ENCODE measurements around the gene CCNA2.

Gene CCNA2

DNA sequence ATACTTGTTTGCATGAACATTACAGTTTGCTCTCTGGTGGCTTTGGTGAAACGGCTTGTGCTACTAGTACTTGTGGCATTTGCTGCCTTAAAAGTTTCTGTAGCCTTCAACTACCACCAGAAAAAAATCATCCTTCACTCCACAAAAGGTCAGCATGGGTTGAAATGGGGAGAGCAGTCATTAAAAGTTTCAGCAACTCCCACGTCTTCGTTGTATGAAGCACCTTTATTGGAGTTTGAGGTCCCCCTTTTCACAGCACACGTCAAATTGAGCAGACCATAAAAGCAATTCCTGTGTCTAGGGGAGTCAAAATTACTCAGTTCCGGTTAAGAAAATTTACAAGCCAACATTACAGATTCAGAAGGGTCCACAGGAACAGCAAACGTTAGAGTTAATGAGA, 23.0 kb upstream of the CCNA2 start:
- no peak overlapping the region for H3K4me3 ChIP-seq (ENCODE audit: low read length)
- TF ChIP-seq, protein P1, sequence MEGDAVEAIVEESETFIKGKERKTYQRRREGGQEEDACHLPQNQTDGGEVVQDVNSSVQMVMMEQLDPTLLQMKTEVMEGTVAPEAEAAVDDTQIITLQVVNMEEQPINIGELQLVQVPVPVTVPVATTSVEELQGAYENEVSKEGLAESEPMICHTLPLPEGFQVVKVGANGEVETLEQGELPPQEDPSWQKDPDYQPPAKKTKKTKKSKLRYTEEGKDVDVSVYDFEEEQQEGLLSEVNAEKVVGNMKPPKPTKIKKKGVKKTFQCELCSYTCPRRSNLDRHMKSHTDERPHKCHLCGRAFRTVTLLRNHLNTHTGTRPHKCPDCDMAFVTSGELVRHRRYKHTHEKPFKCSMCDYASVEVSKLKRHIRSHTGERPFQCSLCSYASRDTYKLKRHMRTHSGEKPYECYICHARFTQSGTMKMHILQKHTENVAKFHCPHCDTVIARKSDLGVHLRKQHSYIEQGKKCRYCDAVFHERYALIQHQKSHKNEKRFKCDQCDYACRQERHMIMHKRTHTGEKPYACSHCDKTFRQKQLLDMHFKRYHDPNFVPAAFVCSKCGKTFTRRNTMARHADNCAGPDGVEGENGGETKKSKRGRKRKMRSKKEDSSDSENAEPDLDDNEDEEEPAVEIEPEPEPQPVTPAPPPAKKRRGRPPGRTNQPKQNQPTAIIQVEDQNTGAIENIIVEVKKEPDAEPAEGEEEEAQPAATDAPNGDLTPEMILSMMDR (conservative IDR thresholded peaks at IDR 0.05; ENCODE audit: low read length): no peak
- no peak for DNase-seq (ENCODE audit: low read depth)

DNA sequence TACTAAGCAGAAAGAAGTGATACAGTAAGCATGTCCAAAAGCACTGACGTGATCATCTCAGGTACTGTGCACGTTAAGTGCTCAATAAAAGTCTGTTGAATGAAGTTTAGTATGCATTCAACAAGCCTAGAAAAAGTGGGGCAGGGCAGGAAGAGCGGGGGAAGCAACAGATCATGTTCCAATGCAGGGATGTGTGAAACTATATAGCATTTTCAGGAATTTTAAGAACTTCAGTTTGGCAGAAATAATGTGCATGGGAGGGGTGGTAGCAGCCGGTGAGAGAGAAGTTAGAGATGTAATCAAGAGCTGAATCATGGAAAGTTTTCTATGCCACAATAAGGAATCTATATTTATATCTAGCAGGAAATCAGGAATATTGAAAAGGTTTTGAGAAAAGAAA, 19.2 kb upstream of the CCNA2 start:
- TF ChIP-seq, protein P1 (conservative IDR thresholded peaks at IDR 0.05; ENCODE audit: low read length): no peak
- no peak overlapping the region for H3K4me3 ChIP-seq (ENCODE audit: low read length)
- DNase-seq (ENCODE audit: low read depth): no peak

DNA sequence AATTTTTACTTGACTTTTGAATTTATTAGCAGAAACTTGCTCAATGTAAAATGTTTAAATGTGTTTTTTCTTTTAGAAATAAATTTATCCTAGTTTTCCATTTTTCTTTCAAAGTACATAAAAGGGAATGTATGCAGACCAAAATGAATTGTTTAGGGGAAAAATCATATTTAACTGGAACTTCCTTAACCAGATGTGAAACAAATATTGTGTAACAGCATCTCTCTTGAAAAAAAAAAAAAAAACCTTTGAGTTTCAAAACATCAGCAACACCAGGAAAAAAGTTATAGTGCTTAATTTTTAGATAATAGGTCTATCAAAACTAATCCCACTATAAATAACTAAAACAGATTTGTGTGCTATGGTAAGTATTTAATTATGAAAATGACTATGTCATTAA, 14.5 kb upstream of the CCNA2 start:
- peak; percentile 9 for DNase-seq (ENCODE audit: low read depth)
- TF ChIP-seq, protein P1 (conservative IDR thresholded peaks at IDR 0.05; ENCODE audit: low read length): no peak
- H3K4me3 ChIP-seq (ENCODE audit: low read length): no peak overlapping the region

DNA sequence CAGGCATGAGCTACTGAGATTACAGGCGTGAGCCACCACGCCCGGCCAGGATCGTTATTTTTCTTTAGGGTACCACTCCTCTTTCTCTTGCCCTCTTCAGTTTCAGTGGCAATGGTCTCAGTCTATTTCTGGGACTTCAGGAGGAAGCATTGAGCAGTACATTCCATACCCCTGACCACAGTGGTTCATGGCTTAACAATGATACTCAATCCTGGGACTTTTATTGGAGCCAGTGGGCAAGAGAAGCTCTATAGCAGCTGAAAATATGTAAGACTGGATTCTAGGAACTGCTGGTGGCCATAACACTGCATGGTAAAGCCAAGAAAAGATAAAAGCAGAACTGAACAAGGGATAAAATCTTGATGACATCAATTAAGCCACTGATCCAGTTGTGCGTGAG, 5.8 kb upstream of the CCNA2 start:
- peak; percentile 24 for DNase-seq (ENCODE audit: low read depth)
- TF ChIP-seq, protein P1 (conservative IDR thresholded peaks at IDR 0.05; ENCODE audit: low read length): no peak
- H3K4me3 ChIP-seq (ENCODE audit: low read length): no peak overlapping the region

GRCh38 chr4:121827853-121828252, 4.2 kb upstream of the CCNA2 start:
- peak; percentile 31 for DNase-seq (ENCODE audit: low read depth)
- TF ChIP-seq, protein P1 (conservative IDR thresholded peaks at IDR 0.05; ENCODE audit: low read length): no peak
- H3K4me3 ChIP-seq (ENCODE audit: low read length): no peak overlapping the region

DNA sequence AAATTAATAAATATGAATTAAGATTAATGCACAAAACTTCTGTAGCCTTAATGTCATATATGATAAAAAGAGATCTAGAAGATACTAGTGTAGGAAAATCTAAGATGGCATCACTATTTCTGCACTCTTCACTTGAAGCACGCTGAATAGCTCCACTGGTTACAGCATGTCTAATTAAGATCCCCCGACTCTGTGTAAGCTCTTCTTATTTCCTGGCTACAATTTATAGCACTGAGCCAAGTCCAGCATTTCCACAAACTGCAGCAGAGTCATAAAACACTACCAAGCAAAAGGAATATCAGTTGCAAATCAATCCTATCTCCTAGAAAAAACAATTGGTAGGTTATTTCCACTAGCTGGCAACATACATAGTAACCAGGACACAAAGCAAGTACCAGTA, 1.3 kb upstream of the CCNA2 start:
- H3K4me3 ChIP-seq (ENCODE audit: low read length): no peak overlapping the region
- TF ChIP-seq, protein P1 (conservative IDR thresholded peaks at IDR 0.05; ENCODE audit: low read length): no peak
- DNase-seq (ENCODE audit: low read depth): no peak

GRCh38 chr4:121824171-121824527, 466 bp upstream of the CCNA2 start:
- TF ChIP-seq, protein P1 (conservative IDR thresholded peaks at IDR 0.05; ENCODE audit: low read length): no peak; the same call in 1 of the 2 replicates
- no peak for DNase-seq (ENCODE audit: low read depth)
- H3K4me3 ChIP-seq (ENCODE audit: low read length): peak overlapping the region; percentile 60

Data from AG10803 (cell line).